K562 (cell line): ENCODE measurements around the gene PSMC3IP. TPM values are rescaled to one million over a fixed set of nuclear protein-coding genes. Genes with fewer than 3 reads are reported as not detected.

Source experiments
- ATAC-seq: fragments of 200-7000 bp; cut with Tn5 transposase; 3 replicates; pipeline ENCODE4 v1.9.1; 2020; ENCODE audit warnings: moderate library complexity
- BruUV-seq: library from RNA; stranded (reverse); fragments of 400-500 nt; replicated peaks from 2 replicates; lab custom pipeline; 2021; lab: Mats Ljungman, UMichigan
- CTCF ChIA-PET: fragments of 300-600 bp; formaldehyde crosslinking; extraction: SDS; loops from one replicate; lab custom pipeline; 2021; ENCODE audit warnings: low intra/inter-chr PET ratio; lab: Yijun Ruan, JAX
- POLR2A ChIA-PET: fragments of 300-600, 350-650 bp; sonication (Branson Sonifier 250); formaldehyde crosslinking; extraction: SDS; loops from one replicate; lab custom pipeline; 2021; ENCODE audit warnings: antibody characterized with exemption, inconsistent platforms; lab: Yijun Ruan, JAX
- DNase-seq, 4 experiments: peaks; one replicate each; pipeline versions ENCODE4 v3.0.0 to v3.0.0-alpha.2; 2011 to 2018; ENCODE audit warnings: low spot score in 3 of 4, mixed read lengths in 3 of 4; ENCODE audit errors: extremely low read depth in 1 of 4
- FAIRE-seq: peaks from 2 replicates; lab custom pipeline; 2011; peaks lifted over from hg19 to GRCh38; lab: Jason Lieb, UNC
- H2AFZ ChIP-seq: 2 replicates; pipeline ENCODE4 v1.6.0; 2011; ENCODE audit warnings: low read depth, low read length, control low read depth, inconsistent platforms
- H3K27ac ChIP-seq: fragments of 200-600 bp; 3 replicates; pipeline ENCODE4 v1.8.0; 2011; ENCODE audit warnings: low read depth, mild to moderate bottlenecking, control low read depth, inconsistent platforms, low read length, moderate library complexity, mixed read lengths; ENCODE audit errors: extremely low read depth
- H3K27me3 ChIP-seq, 2 experiments: fragments of 300-600 bp in 1 of 2; 2 replicates in 1 of 2; 3 replicates in 1 of 2; pipeline versions ENCODE4 v1.6.0 to v1.8.0; 2011; ENCODE audit warnings: inconsistent platforms in 2 of 2, low read length in 2 of 2, mild to moderate bottlenecking in 1 of 2, mixed read lengths in 1 of 2, moderate library complexity in 1 of 2; ENCODE audit not compliant: control insufficient read depth in 2 of 2, insufficient read depth in 2 of 2
- H3K36me3 ChIP-seq: fragments of 300-600 bp; 3 replicates; pipeline ENCODE4 v1.8.0; 2011; ENCODE audit warnings: mild to moderate bottlenecking, low read length, inconsistent platforms; ENCODE audit not compliant: control insufficient read depth, insufficient read depth
- H3K4me1 ChIP-seq, 2 experiments: fragments of 200-600 bp in 1 of 2; replicated peaks in 1 of 2; 2 replicates in 1 of 2; 3 replicates in 1 of 2; pipeline versions ENCODE4 v1.5.1 to v1.8.0; 2011; ENCODE audit warnings: inconsistent platforms in 2 of 2, low read length in 2 of 2, mild to moderate bottlenecking in 1 of 2, mixed read lengths in 1 of 2, moderate library complexity in 1 of 2; ENCODE audit not compliant: control insufficient read depth in 2 of 2, insufficient read depth in 2 of 2
- H3K4me2 ChIP-seq: 2 replicates; pipeline ENCODE4 v1.6.1; 2011; ENCODE audit warnings: low read length, control low read depth, inconsistent platforms, mixed read lengths; ENCODE audit not compliant: insufficient read depth
- H3K4me3 ChIP-seq: fragments of 200-600 bp; sonication (generic), shearing (Covaris generic); 2 replicates; pipeline ENCODE4 v1.5.1; 2016; ENCODE audit warnings: control low read depth, inconsistent platforms
- H3K79me2 ChIP-seq: fragments of 200-600 bp; 3 replicates; pipeline ENCODE4 v1.8.0; 2011; ENCODE audit warnings: low read length, inconsistent platforms; ENCODE audit not compliant: control insufficient read depth, insufficient read depth
- H3K9ac ChIP-seq, 2 experiments: 2 replicates each; pipeline versions ENCODE4 v1.6.0 to v1.6.1; 2011; ENCODE audit warnings: low read depth in 2 of 2, low read length in 2 of 2, control low read depth in 1 of 2, inconsistent platforms in 1 of 2, mild to moderate bottlenecking in 1 of 2, mixed read lengths in 1 of 2; ENCODE audit not compliant: insufficient read depth in 1 of 2
- H3K9me1 ChIP-seq: one replicate; pipeline ENCODE4 v1.6.0; 2011; ENCODE audit warnings: inconsistent platforms, mild to moderate bottlenecking, low read length, moderate library complexity; ENCODE audit not compliant: control insufficient read depth, insufficient read depth
- H3K9me3 ChIP-seq: replicated peaks from 2 replicates; pipeline ENCODE4 v1.5.1; 2011; ENCODE audit warnings: low read depth, low read length, inconsistent platforms; ENCODE audit not compliant: control insufficient read depth, insufficient read depth
- H4K20me1 ChIP-seq: replicated peaks from 2 replicates; pipeline ENCODE4 v1.6.1; 2011; ENCODE audit warnings: low read length, inconsistent platforms, mixed read lengths; ENCODE audit not compliant: control insufficient read depth, insufficient read depth
- GMEB1 ChIP-seq: fragments of 250-450 bp; sonication (Bioruptor Pico); IDR thresholded peaks from 2 replicates; pipeline ENCODE4 v1.4.0; 2020; ENCODE audit warnings: mild to moderate bottlenecking
- TSC22D4 ChIP-seq: fragments of 450-650 bp; IDR thresholded peaks from 2 replicates; pipeline ENCODE4 v1.6.1; 2016; ENCODE audit warnings: missing genetic modification characterization, missing biosample characterization, control low read depth
- ZNF263 ChIP-seq: sonication (generic); formaldehyde crosslinking; IDR thresholded peaks from 2 replicates; pipeline ENCODE4 v1.8.0; 2022; ENCODE audit warnings: mild to moderate bottlenecking, missing genetic modification reagents, borderline replicate concordance
- ZNF696 ChIP-seq: fragments of 250-450 bp; sonication (Bioruptor Pico); conservative IDR thresholded peaks from 2 replicates; pipeline ENCODE4 v1.4.0; 2020; ENCODE audit warnings: mild to moderate bottlenecking, moderate library complexity
- WGBS: fragments of 100-300 bp; shearing (Covaris generic); methylation state at CpG from one replicate; pipeline ENCODE4 v1.1.6; 2016; ENCODE audit warnings: low coverage, mixed read lengths; ENCODE audit not compliant: insufficient coverage; ENCODE audit errors: missing lambda C conversion rate; 5-methylcytosine and 5-hydroxymethylcytosine counted together
- in situ Hi-C: fragments of 300-500 bp; cut with MboI; formaldehyde crosslinking; loops from 4 replicates; pipeline ENCODE4 v1.15.0; 2018; ENCODE audit warnings: inconsistent platforms, mixed read lengths
- intact Hi-C: fragments of 100-400 bp; cut with micrococcal nuclease; formaldehyde crosslinking; loops from 2 replicates; pipeline ENCODE4 v1.14.2; 2022
- polyA plus RNA-seq, 8 experiments: library from polyadenylated mRNA; depleted of rRNA in 4 of 8; stranded (reverse) in 5 of 8; unstranded in 3 of 8; fragments of >200 nt; fragmentation: Nextera tagmentation in 2 of 8; fragmentation: Illumina TruSeq in 1 of 8; extraction: Ambion mirVana in 2 of 8; extraction: Trizol in 1 of 8; gene quantifications; 2 replicates each; pipeline versions ENCODE4 v1.2.1 to v1.2.3, GENCODE V29; 2011 to 2014; ENCODE audit warnings: inconsistent platforms in 1 of 8, missing spikeins in 1 of 8
- total RNA-seq, 7 experiments: library from RNA; depleted of rRNA in 6 of 7; stranded (reverse); fragments of >200 nt in 6 of 7; fragmentation: Illumina TruSeq in 2 of 7; extraction: Trizol in 2 of 7; gene quantifications; 2 replicates each; pipeline versions ENCODE4 v1.2.1 to v1.2.3, GENCODE V29; 2011 to 2021; ENCODE audit warnings: low replicate concordance in 1 of 7

PSMC3IP gene
- total and polyA plus RNA-seq, 9 of the 15 experiments (the other 6 are each of a cell fraction or from before 2014, with no cell fraction given): 13.8 to 65.6 (median 32.8) TPM

DNA sequence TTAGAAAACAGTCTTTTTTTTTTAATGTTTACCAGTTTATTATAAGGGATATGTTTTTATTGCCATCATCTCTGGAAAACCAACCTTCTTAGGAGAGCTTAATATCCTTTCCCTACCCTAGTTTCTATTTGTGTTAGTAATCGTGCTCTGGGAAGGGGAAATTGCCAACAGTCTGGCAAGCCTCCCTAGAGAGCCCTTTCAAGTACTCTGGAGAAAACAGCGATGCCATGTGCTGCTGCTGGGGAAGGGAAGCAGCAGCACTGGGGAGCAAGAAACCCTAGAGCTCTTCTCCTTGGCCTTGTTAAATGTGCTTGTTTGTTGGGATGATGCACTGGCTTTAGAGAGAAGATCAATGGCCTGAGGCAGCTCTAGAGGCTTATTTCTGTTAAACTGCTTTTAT, 21.4 kb upstream of the PSMC3IP start:
- H3K27me3 ChIP-seq: no peaks in the 10 kb centered on the region
- H2AFZ ChIP-seq: no peak overlapping the region
- DNase-seq (no peak), FAIRE-seq (no peak)
- no peaks in the 10 kb centered on the region for H3K9me3 ChIP-seq
- no peak overlapping the region for H3K4me3 ChIP-seq
- peaks cover 41% of the 10 kb centered on the region for H3K79me2 ChIP-seq
- H3K4me1 ChIP-seq: no peaks in the 10 kb centered on the region; a peak in 1 of 5 replicates
- no peak overlapping the region for H3K4me2 ChIP-seq
- no peaks in the 10 kb centered on the region for H4K20me1 ChIP-seq
- no TSS peak for BruUV-seq
- 75% methylated on average over 2 of the region's 2 CpGs for WGBS
- in situ Hi-C loops: no loop called here
- CTCF ChIA-PET: no interaction called here
- H3K9me1 ChIP-seq: no peaks in the 10 kb centered on the region
- H3K9ac ChIP-seq: no peak overlapping the region
- no peak overlapping the region for H3K27ac ChIP-seq
- H3K36me3 ChIP-seq: peaks cover 4% of the 10 kb centered on the region; the same call in 2 of the 3 replicates
- TF ChIP-seq GMEB1 (CRISPR knock-in tag) (no peak), ZNF263 (CRISPR knock-in tag) (no peak)
- TF ChIP-seq, all 486 proteins: peak for 0
- POLR2A ChIA-PET: interaction anchor here (0.6 to 3.5 kb wide), 3 partner anchors 10 to 79 kb away, joined by 3 to 15 read pairs (median 4); partner anchors contain the start of genes RETREG3 and TUBG1
- intact Hi-C loops: no loop called here
- ATAC-seq: no peak

GRCh38 chr17:42596386-42596785, 18.9 kb upstream of the PSMC3IP start:
- H3K4me1 ChIP-seq: no peaks in the 10 kb centered on the region; a peak in 1 of 5 replicates
- H4K20me1 ChIP-seq: no peaks in the 10 kb centered on the region
- BruUV-seq: no TSS peak

More at GRCh38 chr17:42596386-42596785, 18.9 kb upstream of the PSMC3IP start:
- intact Hi-C loops: no loop called here
- Histone ChIP-seq H3K9me3 (no peaks in the 10 kb centered on the region), H3K9me1 (no peaks in the 10 kb centered on the region), H3K9ac (no peak overlapping the region), H3K27ac (no peak overlapping the region), H3K4me3 (no peak overlapping the region), H3K27me3 (no peaks in the 10 kb centered on the region), H3K4me2 (no peak overlapping the region), H3K36me3 (peaks cover 15% of the 10 kb centered on the region; the same call in 2 of the 3 replicates), H3K79me2 (peaks cover 24% of the 10 kb centered on the region), H2AFZ (no peak overlapping the region)
- WGBS: 70% methylated on average over 3 of the region's 3 CpGs
- FAIRE-seq: no peak
- ChIA-PET CTCF (interaction anchor here (0.9 kb wide), 1 partner anchor 273 kb away, joined by 3 read pairs; no protein-coding TSS in a partner anchor), POLR2A (no interaction called here)
- TF ChIP-seq TSC22D4 (tag): no peak
- TF ChIP-seq ZNF696 (CRISPR knock-in tag): no peak
- DNase-seq: no peak
- ATAC-seq: no peak
- in situ Hi-C loops: no loop called here
